Caco-2 (cell line): ENCODE measurements around the gene IL1A. TPM values are rescaled to one million over a fixed set of nuclear protein-coding genes. Genes with fewer than 3 reads are reported as not detected.
A peak's percentile ranks its signal among the peaks of the same experiment; 100 is the strongest.

Experiments
- BruUV-seq: library from RNA; stranded (reverse); fragments of 400-500 nt; replicated peaks from 2 replicates; lab custom pipeline; 2021; lab: Mats Ljungman, UMichigan
- CTCF ChIA-PET: fragments of 300-600 bp; sonication (Branson Sonifier 250); formaldehyde crosslinking; loops from one replicate; lab custom pipeline; 2022; ENCODE audit warnings: antibody characterized with exemption; lab: Charles Lee
- POLR2A ChIA-PET: fragments of 300-600 bp; sonication (Branson Sonifier 250); formaldehyde crosslinking; loops from one replicate; lab custom pipeline; 2022; ENCODE audit warnings: antibody characterized with exemption; lab: Charles Lee
- DNase-seq, 2 experiments: peaks; one replicate each; pipeline versions ENCODE4 v3.0.0 to v3.0.0-alpha.2; 2020 to 2022
- H3K27me3 ChIP-seq: replicated peaks from 2 replicates; pipeline ENCODE4 v1.6.0; 2011; ENCODE audit warnings: low read length; ENCODE audit not compliant: control insufficient read depth, insufficient read depth
- H3K36me3 ChIP-seq: 2 replicates; pipeline ENCODE4 v1.5.1; 2011; ENCODE audit warnings: low read length; ENCODE audit not compliant: control insufficient read depth, insufficient read depth
- H3K4me1 ChIP-seq: fragments of 250-450 bp; sonication (Bioruptor Pico); 2 replicates; pipeline ENCODE4 v1.5.1; 2020; ENCODE audit warnings: mild to moderate bottlenecking
- H3K4me3 ChIP-seq: 2 replicates; pipeline ENCODE4 v1.5.1; 2011; ENCODE audit warnings: low read depth, mild to moderate bottlenecking, control low read depth, low read length
- H3K9me3 ChIP-seq: fragments of 250-450 bp; sonication (Bioruptor Pico); 2 replicates; pipeline ENCODE4 v1.5.1; 2020; ENCODE audit warnings: mild to moderate bottlenecking, moderate library complexity
- H3K27ac Mint-ChIP-seq: one replicate; pipeline ENCODE4 v1.8.0; 2022; ENCODE audit warnings: mixed read lengths; ENCODE audit not compliant: unreplicated experiment
- H3K27me3 Mint-ChIP-seq: one replicate; pipeline ENCODE4 v1.8.0; 2022; ENCODE audit warnings: mixed read lengths; ENCODE audit not compliant: insufficient read depth, unreplicated experiment
- H3K36me3 Mint-ChIP-seq: one replicate; pipeline ENCODE4 v1.8.0; 2022; ENCODE audit warnings: mild to moderate bottlenecking, mixed read lengths; ENCODE audit not compliant: insufficient read depth, unreplicated experiment
- H3K4me1 Mint-ChIP-seq: one replicate; pipeline ENCODE4 v1.8.0; 2022; ENCODE audit warnings: low read depth, mixed read lengths; ENCODE audit not compliant: unreplicated experiment
- H3K4me3 Mint-ChIP-seq: one replicate; pipeline ENCODE4 v1.8.0; 2022; ENCODE audit warnings: mild to moderate bottlenecking, moderate library complexity, mixed read lengths; ENCODE audit not compliant: unreplicated experiment
- H3K9me3 Mint-ChIP-seq: one replicate; pipeline ENCODE4 v1.8.0; 2022; ENCODE audit warnings: mixed read lengths; ENCODE audit not compliant: unreplicated experiment
- intact Hi-C: fragments of 100-400 bp; cut with micrococcal nuclease; formaldehyde crosslinking; loops from one replicate; pipeline ENCODE4 v1.10.0; 2022; ENCODE audit not compliant: unreplicated experiment
- total RNA-seq: library from RNA; stranded (reverse); gene quantifications from 2 replicates; pipeline ENCODE4 v1.2.3, GENCODE V29; 2022
- TF ChIP-seq, protein P1 (sequence below), 2 experiments: fragments of 200-600 bp in 1 of 2; IDR thresholded peaks; 1 replicate in 1 of 2; 2 replicates in 1 of 2; pipeline versions ENCODE4 v1.5.1 to v1.8.0; 2011 to 2022; ENCODE audit warnings: antibody characterized with exemption in 1 of 2, control low read depth in 1 of 2, inconsistent platforms in 1 of 2, low read depth in 1 of 2, low read length in 1 of 2, mild to moderate bottlenecking in 1 of 2, moderate library complexity in 1 of 2; ENCODE audit not compliant: insufficient read depth in 1 of 2, severe bottlenecking in 1 of 2, unreplicated experiment in 1 of 2

The IL1A gene
- total RNA-seq, 1 experiment from 2014 or later, result not detected

DNA sequence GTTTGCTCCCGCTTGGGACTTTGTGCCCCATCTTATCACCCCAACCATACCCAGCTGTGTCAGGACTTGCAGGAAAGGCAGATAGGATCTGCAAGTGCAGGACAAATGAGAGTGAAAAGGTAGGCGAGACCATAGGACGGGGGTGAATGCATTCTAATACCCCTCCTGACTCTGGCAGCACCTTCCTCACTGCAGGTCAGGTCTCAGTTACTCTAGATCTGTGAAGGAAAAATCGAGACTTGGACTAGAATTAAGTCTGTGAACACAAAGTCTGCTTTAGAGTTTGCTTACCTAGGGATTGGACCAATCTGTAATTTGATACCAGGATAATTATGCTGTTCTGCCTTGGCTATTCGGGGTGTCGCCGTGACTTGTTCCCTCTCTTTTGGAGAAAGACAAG, 43.8 kb downstream of the IL1A start:
- Histone ChIP-seq H3K4me3 (no peak overlapping the region), H3K9me3 (no peaks in the 10 kb centered on the region), H3K4me1 (peaks cover 13% of the 10 kb centered on the region), H3K36me3 (peaks cover 4% of the 10 kb centered on the region), H3K27me3 (no peaks in the 10 kb centered on the region)
- intact Hi-C loops, result no loop called here
- peaks cover 38% of the 10 kb centered on the region for H3K36me3 Mint-ChIP-seq
- no TSS peak for BruUV-seq
- no peaks in the 10 kb centered on the region for H3K9me3 Mint-ChIP-seq
- H3K4me3 Mint-ChIP-seq, result no peak overlapping the region
- H3K4me1 Mint-ChIP-seq, result no peaks in the 10 kb centered on the region
- CTCF ChIA-PET, result interaction anchor here (1.3 kb wide), 1 partner anchor 201 kb away, joined by 4 read pairs; no protein-coding TSS in a partner anchor
- TF ChIP-seq, protein P1, sequence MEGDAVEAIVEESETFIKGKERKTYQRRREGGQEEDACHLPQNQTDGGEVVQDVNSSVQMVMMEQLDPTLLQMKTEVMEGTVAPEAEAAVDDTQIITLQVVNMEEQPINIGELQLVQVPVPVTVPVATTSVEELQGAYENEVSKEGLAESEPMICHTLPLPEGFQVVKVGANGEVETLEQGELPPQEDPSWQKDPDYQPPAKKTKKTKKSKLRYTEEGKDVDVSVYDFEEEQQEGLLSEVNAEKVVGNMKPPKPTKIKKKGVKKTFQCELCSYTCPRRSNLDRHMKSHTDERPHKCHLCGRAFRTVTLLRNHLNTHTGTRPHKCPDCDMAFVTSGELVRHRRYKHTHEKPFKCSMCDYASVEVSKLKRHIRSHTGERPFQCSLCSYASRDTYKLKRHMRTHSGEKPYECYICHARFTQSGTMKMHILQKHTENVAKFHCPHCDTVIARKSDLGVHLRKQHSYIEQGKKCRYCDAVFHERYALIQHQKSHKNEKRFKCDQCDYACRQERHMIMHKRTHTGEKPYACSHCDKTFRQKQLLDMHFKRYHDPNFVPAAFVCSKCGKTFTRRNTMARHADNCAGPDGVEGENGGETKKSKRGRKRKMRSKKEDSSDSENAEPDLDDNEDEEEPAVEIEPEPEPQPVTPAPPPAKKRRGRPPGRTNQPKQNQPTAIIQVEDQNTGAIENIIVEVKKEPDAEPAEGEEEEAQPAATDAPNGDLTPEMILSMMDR (IDR thresholded peaks at IDR 0.05; ENCODE audit: insufficient read depth in 1 of 2, low read depth in 1 of 2, low read length in 1 of 2, severe bottlenecking in 1 of 2, unreplicated experiment in 1 of 2), result no peak
- POLR2A ChIA-PET, result no interaction called here
- H3K27me3 Mint-ChIP-seq, result no peaks in the 10 kb centered on the region
- no peak overlapping the region for H3K27ac Mint-ChIP-seq
- no peak for DNase-seq

DNA sequence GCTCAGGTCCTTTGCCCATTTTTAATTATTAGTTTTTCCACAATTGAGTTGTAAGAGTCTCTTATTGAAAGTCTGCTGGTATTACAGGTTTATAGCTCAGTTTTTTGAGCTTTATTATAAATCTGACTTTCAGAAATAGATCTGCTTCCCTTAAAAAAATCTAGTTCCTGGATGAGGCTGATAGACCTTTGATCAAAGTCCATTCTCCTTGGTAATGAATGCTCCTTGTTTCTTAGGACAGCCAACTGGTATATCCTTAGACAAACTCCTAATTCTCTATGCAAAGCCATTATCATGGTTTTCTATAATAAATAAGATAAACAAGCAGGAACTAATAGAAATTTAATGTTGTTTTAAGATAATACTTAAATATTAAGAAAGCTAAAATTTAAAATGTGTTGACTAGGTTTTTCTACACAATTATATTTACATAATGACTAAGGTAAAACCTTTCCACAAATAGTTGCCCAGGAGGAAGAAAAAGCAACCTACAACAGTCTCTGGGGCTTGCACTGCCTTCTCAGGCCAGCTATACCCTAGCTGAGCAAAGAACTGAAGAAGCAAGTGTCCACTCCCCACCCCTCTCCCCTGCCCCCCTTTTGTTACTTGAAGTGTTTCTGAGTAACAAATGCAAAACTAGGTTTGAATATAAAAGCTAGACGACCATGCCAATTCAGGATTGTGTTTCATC, 46.6 kb downstream of the IL1A start:
- H3K4me3 ChIP-seq, result no peak overlapping the region
- peaks cover 13% of the 10 kb centered on the region for H3K4me1 ChIP-seq
- intact Hi-C loops, result no loop called here
- H3K36me3 Mint-ChIP-seq, result peaks cover 30% of the 10 kb centered on the region
- no peaks in the 10 kb centered on the region for H3K9me3 Mint-ChIP-seq
- H3K27ac Mint-ChIP-seq, result no peak overlapping the region
- TF ChIP-seq, protein P1 (IDR thresholded peaks at IDR 0.05; ENCODE audit: insufficient read depth in 1 of 2, low read depth in 1 of 2, low read length in 1 of 2, severe bottlenecking in 1 of 2, unreplicated experiment in 1 of 2), result no peak
- no peaks in the 10 kb centered on the region for H3K27me3 Mint-ChIP-seq
- BruUV-seq, result TSS peak; percentile 21
- ChIA-PET CTCF (interaction anchor here (0.6 to 1.2 kb wide), 2 partner anchors 12 to 155 kb away, joined by 3 to 6 read pairs; no protein-coding TSS in a partner anchor), POLR2A (no interaction called here)
- peaks cover 5% of the 10 kb centered on the region for H3K4me1 Mint-ChIP-seq
- peaks cover 4% of the 10 kb centered on the region for H3K36me3 ChIP-seq
- no peak overlapping the region for H3K4me3 Mint-ChIP-seq
- H3K27me3 ChIP-seq, result no peaks in the 10 kb centered on the region
- no peak for DNase-seq
- no peaks in the 10 kb centered on the region for H3K9me3 ChIP-seq

DNA sequence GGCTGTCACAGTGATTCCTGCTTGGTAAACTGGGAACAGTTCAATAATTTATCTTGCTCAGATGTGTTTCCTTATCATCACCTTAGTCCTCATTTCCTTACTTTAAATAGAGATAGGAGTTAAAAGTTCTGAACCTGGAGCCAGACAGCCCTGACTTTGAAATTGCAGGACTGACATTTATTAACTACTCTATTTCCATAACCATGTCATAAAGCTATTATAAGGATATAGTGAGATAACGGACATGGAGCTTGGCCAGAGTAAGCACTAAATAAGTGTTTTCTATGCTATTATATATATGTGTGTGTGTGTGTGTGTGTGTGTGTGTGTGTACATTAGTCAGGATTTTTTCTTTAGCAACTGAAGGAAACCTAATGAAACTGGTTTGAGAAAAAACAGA, 50.4 kb downstream of the IL1A start:
- Mint-ChIP-seq H3K4me1 (peaks cover 5% of the 10 kb centered on the region), H3K27me3 (no peaks in the 10 kb centered on the region), H3K36me3 (peaks cover 4% of the 10 kb centered on the region), H3K9me3 (no peaks in the 10 kb centered on the region), H3K4me3 (no peak overlapping the region), H3K27ac (no peak overlapping the region)
- no peaks in the 10 kb centered on the region for H3K36me3 ChIP-seq
- POLR2A ChIA-PET, result no interaction called here
- peaks cover 13% of the 10 kb centered on the region for H3K4me1 ChIP-seq
- no peak overlapping the region for H3K4me3 ChIP-seq
- TF ChIP-seq, protein P1 (IDR thresholded peaks at IDR 0.05; ENCODE audit: insufficient read depth in 1 of 2, low read depth in 1 of 2, low read length in 1 of 2, severe bottlenecking in 1 of 2, unreplicated experiment in 1 of 2), result no peak
- no TSS peak for BruUV-seq
- H3K9me3 ChIP-seq, result no peaks in the 10 kb centered on the region
- intact Hi-C loops, result no loop called here
- CTCF ChIA-PET, result no interaction called here
- no peaks in the 10 kb centered on the region for H3K27me3 ChIP-seq
- no peak for DNase-seq
